Measurements from ENCODE around the gene MLNR. TPM values are rescaled to one million over a fixed set of nuclear protein-coding genes. Genes with fewer than 3 reads are reported as not detected.
A peak's percentile ranks its signal among the peaks of the same experiment; 100 is the strongest.

Gene MLNR
- total RNA-seq (2021) (not detected in 2 replicates), Bru-seq, nascent RNA (not detected), BruChase-seq, experiment 1, labeled RNA remaining after a 2-hour chase (not detected), BruChase-seq, experiment 2, labeled RNA remaining after a 6-hour chase (not detected)
- long read RNA-seq = 0 reads

- no TSS peak for BruUV-seq (replicated peaks)
- Histone ChIP-seq H3K27ac (no peak within 1 kb of the TSS), H3K27me3 (ENCODE audit: insufficient read depth, low read depth) (peaks cover 38% of the 10 kb centered on the region), H3K79me2 (ENCODE audit: low read depth) (no peaks in the 10 kb centered on the region), H3K4me2 (no peak within 1 kb of the TSS), H3F3A (ENCODE audit: insufficient read depth, low read depth) (no peaks in the 10 kb centered on the region), H3K36me3 (ENCODE audit: low read depth) (no peaks in the 10 kb centered on the region), H3K9me2 (ENCODE audit: insufficient read depth) (no peaks in the 10 kb centered on the region), H3K4me1 (replicated peaks; ENCODE audit: insufficient read depth) (no peaks in the 10 kb centered on the region), H3K4me3 (no peak within 1 kb of the TSS), H2AFZ (no peak within 1 kb of the TSS), H4K20me1 (ENCODE audit: insufficient read depth) (no peaks in the 10 kb centered on the region), H3K9me3 (ENCODE audit: insufficient read depth, low read depth) (no peaks in the 10 kb centered on the region)
- ChIA-PET POLR2A (ENCODE audit: unreplicated experiment) (no interaction called here), CTCF (no interaction called here)
- TF ChIP-seq CTCF (conservative IDR thresholded peaks at IDR 0.05) = no peak
- TF ChIP-seq EZH2 (IDR thresholded peaks at IDR 0.05; ENCODE audit: low read depth) = no peak
- no peak for DNase-seq
- intact Hi-C loops (cut with micrococcal nuclease; ENCODE audit: unreplicated experiment) = no loop called here
Measured at GRCh38 chr13:49220036-49220855, at the start of gene MLNR. Gene MLNR (plus strand): TSS chr13:49220338. CDS start chr13:49220338, 0 bp downstream.

GRCh38 chr13:49171359-49171758 lies 48.8 kb upstream of the MLNR start:
- 0 out of 2 replicates have a peak, but pooled peaks cover 10% of the 10 kb centered on the region for H3K36me3 ChIP-seq (ENCODE audit: low read depth)
- intact Hi-C loops (cut with micrococcal nuclease; ENCODE audit: unreplicated experiment) = no loop called here
- H3K4me3 ChIP-seq = no peak overlapping the region
- no peaks in the 10 kb centered on the region for H3F3A ChIP-seq (ENCODE audit: insufficient read depth, low read depth)
- CTCF ChIA-PET = no interaction called here
- DNase-seq = no peak
- H3K79me2 ChIP-seq (ENCODE audit: low read depth) = no peaks in the 10 kb centered on the region
- H3K4me2 ChIP-seq = no peak overlapping the region
- TF ChIP-seq CTCF (conservative IDR thresholded peaks at IDR 0.05) (no peak), EZH2 (IDR thresholded peaks at IDR 0.05; ENCODE audit: low read depth) (no peak)
- H3K27me3 ChIP-seq (ENCODE audit: insufficient read depth, low read depth) = no peaks in the 10 kb centered on the region
- H3K27ac ChIP-seq = no peak overlapping the region
- H3K4me1 ChIP-seq (replicated peaks; ENCODE audit: insufficient read depth) = no peaks in the 10 kb centered on the region
- H4K20me1 ChIP-seq (ENCODE audit: insufficient read depth) = no peaks in the 10 kb centered on the region
- POLR2A ChIA-PET (ENCODE audit: unreplicated experiment) = no interaction called here
- no TSS peak for BruUV-seq (replicated peaks)
- no peaks in the 10 kb centered on the region for H3K9me2 ChIP-seq (ENCODE audit: insufficient read depth)
- no peaks in the 10 kb centered on the region for H3K9me3 ChIP-seq (ENCODE audit: insufficient read depth, low read depth)
- H2AFZ ChIP-seq = no peak overlapping the region

GRCh38 chr13:49183672-49184325 lies 36.3 kb upstream of the MLNR start:
- Histone ChIP-seq H3K4me2 (no peak overlapping the region), H3K36me3 (ENCODE audit: low read depth) (peaks cover 22% of the 10 kb centered on the region; the same call in 1 of the 2 replicates), H3F3A (ENCODE audit: insufficient read depth, low read depth) (no peaks in the 10 kb centered on the region), H3K27me3 (ENCODE audit: insufficient read depth, low read depth) (no peaks in the 10 kb centered on the region), H3K4me3 (no peak overlapping the region), H2AFZ (no peak overlapping the region), H3K4me1 (replicated peaks; ENCODE audit: insufficient read depth) (no peaks in the 10 kb centered on the region), H3K27ac (no peak overlapping the region), H4K20me1 (ENCODE audit: insufficient read depth) (no peaks in the 10 kb centered on the region; the same call in 1 of the 2 replicates), H3K9me3 (ENCODE audit: insufficient read depth, low read depth) (no peaks in the 10 kb centered on the region), H3K79me2 (ENCODE audit: low read depth) (no peaks in the 10 kb centered on the region), H3K9me2 (ENCODE audit: insufficient read depth) (no peaks in the 10 kb centered on the region)
- POLR2A ChIA-PET (ENCODE audit: unreplicated experiment) = no interaction called here
- DNase-seq = peak in 1 of 2 experiments; percentile 34
- intact Hi-C loops (cut with micrococcal nuclease; ENCODE audit: unreplicated experiment) = no loop called here
- TF ChIP-seq EZH2 (IDR thresholded peaks at IDR 0.05; ENCODE audit: low read depth) (no peak), CTCF (conservative IDR thresholded peaks at IDR 0.05) (no peak)
- CTCF ChIA-PET = no interaction called here
- BruUV-seq (replicated peaks) = no TSS peak

All from PC-9 (cell line).